Activated B cell treated with CpG ODN at 0.5 μM for 24 hours (primary cell): ENCODE measurements around the gene TMC3. TPM values are rescaled to one million over a fixed set of nuclear protein-coding genes. Genes with fewer than 3 reads are reported as not detected.
"Not testable (repeated sequence)": the region's sequence is repeated elsewhere in the genome, so short reads cannot be mapped to it uniquely, and the experiment has no call there.

ENCODE experiments used
- ATAC-seq: fragments of 200-7000 bp; cut with Tn5 transposase; one replicate; pipeline ENCODE4 v1.10.0; 2021; ENCODE audit warnings: low read depth, mild to moderate bottlenecking, moderate library complexity
- CTCF ChIA-PET: fragments of 350-600 bp; sonication (Branson Sonifier 250); formaldehyde crosslinking; loops from one replicate; lab custom pipeline; 2021; ENCODE audit warnings: antibody characterized with exemption; lab: Charles Lee
- POLR2A ChIA-PET: fragments of 350-600 bp; sonication (Branson Sonifier 250); formaldehyde crosslinking; loops from one replicate; lab custom pipeline; 2021; ENCODE audit warnings: antibody characterized with exemption; lab: Charles Lee
- DNase-seq: peaks from one replicate; pipeline ENCODE4 v3.0.0; 2022
- H3K27ac Mint-ChIP-seq: one replicate; pipeline ENCODE4 v1.8.0; 2020; ENCODE audit warnings: mixed read lengths
- H3K27me3 Mint-ChIP-seq: one replicate; pipeline ENCODE4 v1.8.0; 2021; ENCODE audit warnings: mixed read lengths
- H3K36me3 Mint-ChIP-seq: one replicate; pipeline ENCODE4 v1.8.0; 2021; ENCODE audit warnings: low read depth, mixed read lengths
- H3K4me1 Mint-ChIP-seq: one replicate; pipeline ENCODE4 v1.8.0; 2021; ENCODE audit warnings: mixed read lengths
- H3K4me3 Mint-ChIP-seq: one replicate; pipeline ENCODE4 v1.8.0; 2020; ENCODE audit warnings: mild to moderate bottlenecking, mixed read lengths
- H3K9me3 Mint-ChIP-seq: one replicate; pipeline ENCODE4 v1.8.0; 2020; ENCODE audit warnings: mixed read lengths
- CTCF ChIP-seq: fragments of 200-600 bp; IDR thresholded peaks from one replicate; pipeline ENCODE4 v1.8.0; 2022; ENCODE audit warnings: antibody characterized with exemption, mild to moderate bottlenecking
- intact Hi-C: fragments of 100-400 bp; cut with micrococcal nuclease; formaldehyde crosslinking; loops from one replicate; pipeline ENCODE4 v1.15.1; 2024
- total RNA-seq: library from RNA; stranded (reverse); gene quantifications from 2 replicates; pipeline ENCODE4 v1.2.3, GENCODE V29; 2022

TMC3 gene
- total RNA-seq, 1 donor from 2014 or later, result not detected

DNA sequence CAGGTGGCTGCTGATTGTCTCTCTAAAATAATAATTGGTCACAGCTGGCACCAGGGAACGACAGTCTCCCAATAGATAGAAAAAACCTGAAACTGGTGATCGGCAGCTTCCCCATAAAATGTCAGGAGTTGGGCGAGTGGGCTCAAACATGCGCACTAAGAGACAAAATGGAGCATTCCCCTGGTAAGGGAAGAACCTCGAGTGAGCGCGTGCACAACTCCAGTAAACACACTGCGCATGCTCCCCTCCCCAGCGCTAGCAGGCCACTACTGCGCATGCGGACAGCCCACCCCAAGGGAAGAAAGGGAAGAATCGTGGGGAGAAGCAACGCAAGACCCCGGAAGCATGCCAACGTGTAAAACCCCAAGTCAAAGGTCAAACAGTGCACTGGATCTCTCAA, 42.4 kb downstream of the TMC3 start:
- ATAC-seq, result no peak
- Mint-ChIP-seq H3K36me3 (no peaks in the 10 kb centered on the region), H3K27me3 (no peaks in the 10 kb centered on the region), H3K9me3 (no peaks in the 10 kb centered on the region), H3K4me1 (peaks cover 20% of the 10 kb centered on the region), H3K4me3 (no peak overlapping the region), H3K27ac (no peak overlapping the region)
- DNase-seq, result no peak
- POLR2A ChIA-PET, result interaction anchor here (1.2 to 1.9 kb wide), 3 partner anchors 27 to 41 kb away, joined by 3 to 6 read pairs (median 3); no protein-coding TSS in a partner anchor
- no peak for TF ChIP-seq CTCF
- CTCF ChIA-PET, result interaction anchor here (9.4 kb wide), 1 partner anchor 57 kb away, joined by 158 read pairs; no protein-coding TSS in a partner anchor
- intact Hi-C loops, result no loop called here

- CTCF ChIA-PET, result interaction anchor here (9.4 kb wide), 1 partner anchor 57 kb away, joined by 158 read pairs; no protein-coding TSS in a partner anchor
- peaks cover 16% of the 10 kb centered on the region for H3K4me1 Mint-ChIP-seq
- H3K27me3 Mint-ChIP-seq, intact Hi-C loops, H3K9me3 Mint-ChIP-seq, ATAC-seq, H3K27ac Mint-ChIP-seq, DNase-seq, H3K36me3 Mint-ChIP-seq: not testable (repeated sequence)
- peak overlapping the region; percentile 32 for H3K4me3 Mint-ChIP-seq
- POLR2A ChIA-PET, result interaction anchor here (1.2 to 1.3 kb wide), 2 partner anchors 30 to 41 kb away, joined by 3 read pairs; no protein-coding TSS in a partner anchor
Measured at GRCh38 chr15:81331141-81331540, 42.9 kb downstream of the TMC3 start.

DNA sequence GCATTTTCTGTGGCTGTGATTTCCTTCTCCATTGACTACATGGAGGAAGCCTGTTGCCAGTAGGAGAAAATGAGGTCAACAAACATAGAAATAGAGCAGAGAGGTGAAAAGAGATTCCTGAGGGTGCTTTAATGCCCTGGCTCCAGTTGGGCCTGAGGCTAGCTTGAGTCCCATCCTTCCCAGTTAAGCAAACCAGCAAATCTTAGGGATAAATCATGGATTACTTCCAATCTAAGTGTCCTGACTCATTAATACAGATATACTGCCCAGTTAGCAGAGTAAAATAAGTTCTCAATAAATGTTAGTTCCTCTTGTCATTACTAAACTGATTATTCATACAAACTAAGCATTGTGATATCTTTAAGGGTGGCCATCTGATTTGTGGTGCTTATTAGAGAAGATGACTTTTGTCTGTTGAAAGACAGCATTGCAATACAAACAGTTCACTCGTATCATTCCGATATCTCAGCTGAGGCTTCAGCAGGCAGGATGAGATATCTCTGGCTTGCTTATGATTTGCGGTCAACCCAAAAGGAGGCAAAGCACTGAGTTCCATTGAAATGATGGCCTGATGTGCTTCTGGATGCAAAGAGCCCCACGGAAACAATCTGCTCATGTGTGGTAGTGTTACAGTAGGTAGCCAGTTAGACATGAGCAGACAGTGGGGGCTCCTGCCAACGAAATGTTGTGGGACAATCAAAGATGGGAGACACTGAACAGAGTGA, 43.5 kb downstream of the TMC3 start:
- ATAC-seq, result no peak
- no peaks in the 10 kb centered on the region for H3K36me3 Mint-ChIP-seq
- no peaks in the 10 kb centered on the region for H3K27me3 Mint-ChIP-seq
- DNase-seq, result no peak
- intact Hi-C loops, result no loop called here
- no peak overlapping the region for H3K4me3 Mint-ChIP-seq
- no peak overlapping the region for H3K27ac Mint-ChIP-seq
- no peak for TF ChIP-seq CTCF
- H3K4me1 Mint-ChIP-seq, result peaks cover 16% of the 10 kb centered on the region
- ChIA-PET POLR2A (interaction anchor here (0.8 to 1.2 kb wide), 2 partner anchors 37 to 40 kb away, joined by 3 to 4 read pairs; no protein-coding TSS in a partner anchor), CTCF (interaction anchor here (9.4 kb wide), 1 partner anchor 56 kb away, joined by 158 read pairs; no protein-coding TSS in a partner anchor)
- no peaks in the 10 kb centered on the region for H3K9me3 Mint-ChIP-seq

DNA sequence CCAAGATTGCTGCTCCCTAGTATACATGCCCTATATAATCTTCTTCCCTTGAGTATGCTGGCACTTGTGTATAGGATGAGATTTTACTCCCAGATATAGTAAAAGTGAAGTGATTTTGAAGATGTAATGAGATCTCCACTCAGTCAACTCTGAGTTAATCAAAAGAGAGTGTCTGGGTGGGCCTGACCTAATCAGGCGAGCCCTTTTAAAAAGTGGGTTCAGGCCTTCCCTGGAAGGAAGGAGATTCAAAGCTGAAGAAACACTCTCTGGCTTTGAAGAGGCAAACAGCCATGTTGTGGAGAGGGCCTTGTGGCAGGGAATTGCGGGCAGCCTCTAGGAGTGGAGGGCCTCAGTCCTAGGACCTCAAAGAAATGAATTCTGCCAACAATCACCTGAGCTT, 44.6 kb downstream of the TMC3 start:
- DNase-seq (no peak), ATAC-seq (no peak)
- Mint-ChIP-seq H3K9me3 (no peaks in the 10 kb centered on the region), H3K36me3 (peaks cover 1% of the 10 kb centered on the region), H3K4me1 (peaks cover 24% of the 10 kb centered on the region), H3K27me3 (no peaks in the 10 kb centered on the region), H3K27ac (no peak overlapping the region), H3K4me3 (no peak overlapping the region)
- ChIA-PET POLR2A (interaction anchor here (0.8 kb wide), 1 partner anchor 36 kb away, joined by 4 read pairs; no protein-coding TSS in a partner anchor), CTCF (interaction anchor here (0.8 kb wide), 1 partner anchor 33 kb away, joined by 3 read pairs; no protein-coding TSS in a partner anchor)
- TF ChIP-seq CTCF, result no peak
- intact Hi-C loops, result no loop called here

- no peak overlapping the region for H3K4me3 Mint-ChIP-seq
- H3K4me1 Mint-ChIP-seq, result peaks cover 31% of the 10 kb centered on the region
- no peak for ATAC-seq
- H3K27ac Mint-ChIP-seq, result no peak overlapping the region
- ChIA-PET POLR2A (interaction anchor here (0.8 to 1.4 kb wide), 5 partner anchors 23 to 35 kb away, joined by 3 to 4 read pairs (median 4); no protein-coding TSS in a partner anchor), CTCF (interaction anchor here (0.8 to 3.8 kb wide), 5 partner anchors 16 to 220 kb away, joined by 3 to 16 read pairs (median 4); no protein-coding TSS in a partner anchor)
- H3K27me3 Mint-ChIP-seq, result no peaks in the 10 kb centered on the region
- H3K36me3 Mint-ChIP-seq, result peaks cover 7% of the 10 kb centered on the region
- no peak for DNase-seq
- intact Hi-C loops, result no loop called here
- H3K9me3 Mint-ChIP-seq, result no peaks in the 10 kb centered on the region
- TF ChIP-seq CTCF, result no peak
Measured at GRCh38 chr15:81327516-81327915, 46.5 kb downstream of the TMC3 start.
